ENCODE results near the gene SOBP.
"Not testable (repeated sequence)": the region's sequence is repeated elsewhere in the genome, so short reads cannot be mapped to it uniquely, and the experiment has no call there.

SOBP gene, protein sequence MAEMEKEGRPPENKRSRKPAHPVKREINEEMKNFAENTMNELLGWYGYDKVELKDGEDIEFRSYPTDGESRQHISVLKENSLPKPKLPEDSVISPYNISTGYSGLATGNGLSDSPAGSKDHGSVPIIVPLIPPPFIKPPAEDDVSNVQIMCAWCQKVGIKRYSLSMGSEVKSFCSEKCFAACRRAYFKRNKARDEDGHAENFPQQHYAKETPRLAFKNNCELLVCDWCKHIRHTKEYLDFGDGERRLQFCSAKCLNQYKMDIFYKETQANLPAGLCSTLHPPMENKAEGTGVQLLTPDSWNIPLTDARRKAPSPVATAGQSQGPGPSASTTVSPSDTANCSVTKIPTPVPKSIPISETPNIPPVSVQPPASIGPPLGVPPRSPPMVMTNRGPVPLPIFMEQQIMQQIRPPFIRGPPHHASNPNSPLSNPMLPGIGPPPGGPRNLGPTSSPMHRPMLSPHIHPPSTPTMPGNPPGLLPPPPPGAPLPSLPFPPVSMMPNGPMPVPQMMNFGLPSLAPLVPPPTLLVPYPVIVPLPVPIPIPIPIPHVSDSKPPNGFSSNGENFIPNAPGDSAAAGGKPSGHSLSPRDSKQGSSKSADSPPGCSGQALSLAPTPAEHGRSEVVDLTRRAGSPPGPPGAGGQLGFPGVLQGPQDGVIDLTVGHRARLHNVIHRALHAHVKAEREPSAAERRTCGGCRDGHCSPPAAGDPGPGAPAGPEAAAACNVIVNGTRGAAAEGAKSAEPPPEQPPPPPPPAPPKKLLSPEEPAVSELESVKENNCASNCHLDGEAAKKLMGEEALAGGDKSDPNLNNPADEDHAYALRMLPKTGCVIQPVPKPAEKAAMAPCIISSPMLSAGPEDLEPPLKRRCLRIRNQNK

DNA sequence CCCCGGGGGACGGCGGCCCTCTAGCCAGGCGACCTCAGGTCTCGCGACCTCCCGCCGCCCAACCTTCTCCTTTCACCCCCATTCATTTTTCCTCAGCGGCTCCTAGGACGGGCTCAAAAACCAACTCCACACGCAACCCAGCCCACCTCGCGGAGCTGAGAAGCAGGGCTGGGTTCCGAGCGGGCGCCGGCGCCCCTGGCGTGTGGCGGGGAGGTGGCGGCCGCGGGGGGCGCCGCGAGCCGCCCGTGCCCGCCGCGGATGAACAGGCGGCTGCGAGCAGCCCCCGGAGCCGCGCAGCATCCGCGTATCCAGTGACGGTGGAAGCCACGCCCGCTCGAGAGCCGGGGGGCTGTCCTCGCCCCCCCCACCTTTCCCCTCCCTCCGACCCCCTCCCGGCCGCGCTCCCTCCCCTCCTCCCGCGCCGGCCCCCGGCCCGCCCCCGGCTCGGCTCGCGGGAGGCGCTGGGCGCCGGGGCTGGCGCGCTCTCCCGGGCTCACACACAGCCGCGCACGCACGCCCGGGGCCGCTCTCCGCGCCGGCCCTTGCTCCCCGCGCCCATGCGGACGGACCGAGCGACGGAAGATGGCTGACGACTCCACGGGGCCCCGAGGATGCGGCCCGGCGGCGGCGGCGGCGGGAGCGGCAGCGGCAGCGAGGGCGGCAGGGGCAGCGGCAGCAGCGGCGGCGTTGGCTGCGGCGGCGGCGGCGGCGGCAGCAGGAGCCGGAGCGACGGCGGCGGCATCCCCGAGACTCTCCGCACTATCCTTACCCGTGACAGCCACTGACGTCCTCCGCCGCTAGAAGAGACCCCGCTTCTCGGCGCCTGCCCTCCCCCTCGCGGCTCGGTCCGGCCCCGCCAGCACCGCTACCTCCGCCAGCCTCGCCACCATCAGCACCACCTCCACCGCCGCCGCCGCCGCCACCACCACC lies at the start of gene SOBP:
Gene SOBP, plus strand, starts transcription at position 482 of the 930 bp plus-strand sequence. CDS start 500 bp downstream, outside the sequence.
- peak; percentile 54 for DNase-seq

DNA sequence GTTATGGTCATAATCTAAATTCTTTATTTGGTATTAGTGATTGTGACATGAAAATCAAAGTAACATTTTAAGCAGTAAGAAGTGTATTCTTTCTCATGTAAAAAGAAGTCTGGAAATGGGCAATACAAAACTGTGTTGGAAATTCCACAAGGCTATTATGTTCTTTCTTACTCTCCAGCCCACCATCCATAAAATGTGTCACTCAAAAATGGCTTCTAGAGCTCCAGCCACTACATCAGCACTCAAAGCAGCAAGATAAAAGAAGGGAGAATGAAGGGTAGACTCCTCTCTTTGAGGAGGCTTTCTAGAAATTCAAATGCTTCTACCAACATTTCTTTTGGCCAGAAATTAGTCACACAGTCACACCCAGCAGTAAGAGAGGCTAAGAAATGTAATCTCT lies 49.0 kb upstream of the SOBP start:
- no peak for DNase-seq

DNA sequence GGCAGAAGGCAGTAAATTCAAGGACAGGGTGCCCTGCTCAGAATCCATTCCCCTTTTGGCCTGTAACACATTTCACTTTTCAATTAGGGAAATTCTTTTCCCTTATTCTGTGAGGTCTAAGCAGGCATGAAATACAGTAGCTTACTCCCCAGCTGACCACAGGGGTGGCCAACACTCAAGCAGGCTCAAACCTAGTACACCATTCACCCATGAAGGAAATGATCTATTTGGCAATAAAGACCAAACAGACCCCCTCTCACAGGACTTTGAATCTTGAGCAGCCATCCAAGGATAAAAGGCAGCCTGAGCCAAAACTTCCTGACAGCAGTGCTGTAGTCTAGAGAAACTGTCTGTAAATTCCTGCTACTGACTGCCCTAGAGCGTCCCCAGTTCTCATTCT lies 48.2 kb upstream of the SOBP start:
- no peak for DNase-seq

DNA sequence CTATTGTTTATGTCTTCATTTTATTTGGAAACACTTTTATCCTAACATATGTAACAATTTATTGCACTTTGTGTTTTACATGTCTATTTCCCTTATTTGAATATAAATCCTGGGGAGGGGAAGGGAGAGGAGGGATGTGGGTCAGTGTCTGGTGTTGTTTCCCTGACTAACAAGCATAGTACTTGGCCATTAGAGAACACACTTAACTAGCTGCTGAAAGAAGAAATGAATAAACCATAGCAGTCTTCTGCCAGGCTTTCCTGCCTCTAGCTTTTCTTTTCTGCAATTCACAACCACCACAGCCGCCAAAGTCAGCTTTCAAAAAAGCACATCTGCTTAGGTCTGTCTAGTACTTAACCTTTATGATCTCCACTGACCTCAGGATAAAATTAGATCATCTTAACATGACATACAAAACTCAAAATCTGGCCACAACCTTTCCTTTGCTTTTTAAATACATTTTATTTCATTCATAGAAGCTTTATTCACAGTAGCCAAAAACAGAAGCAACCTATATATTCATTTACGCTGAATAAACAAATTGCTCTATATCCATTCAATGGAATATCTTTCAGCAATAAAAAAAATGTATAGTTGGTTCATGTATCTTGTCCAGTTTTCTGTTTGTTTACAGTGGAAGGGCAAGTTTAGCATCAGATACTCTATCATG lies 46.8 kb upstream of the SOBP start:
- no peak for DNase-seq

GRCh38 chr6:107443608-107444267 lies 46.2 kb upstream of the SOBP start:
- DNase-seq = no peak

DNA sequence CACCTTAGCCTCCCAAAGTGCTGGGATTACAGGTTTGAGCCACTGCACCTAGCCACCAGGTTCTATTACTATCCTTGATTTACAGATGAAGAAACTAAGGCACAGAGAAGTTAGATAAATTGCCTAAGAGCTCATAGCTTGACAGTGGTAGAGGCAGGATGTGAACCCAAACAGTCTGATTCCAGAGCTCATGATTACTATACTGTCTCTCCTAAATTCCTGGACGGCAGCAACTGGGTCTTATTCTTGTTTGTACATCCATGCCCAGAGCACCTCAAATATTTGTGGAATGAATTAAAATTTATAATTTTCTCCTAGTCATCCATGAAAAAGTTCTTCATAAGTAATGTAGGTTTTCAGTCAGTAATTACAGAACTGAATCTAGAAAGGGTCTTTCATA lies 45.6 kb upstream of the SOBP start:
- DNase-seq = no peak

- no peak for DNase-seq
These were observed 42.2 kb upstream of the SOBP start for GRCh38 chr6:107447663-107448216.

DNA sequence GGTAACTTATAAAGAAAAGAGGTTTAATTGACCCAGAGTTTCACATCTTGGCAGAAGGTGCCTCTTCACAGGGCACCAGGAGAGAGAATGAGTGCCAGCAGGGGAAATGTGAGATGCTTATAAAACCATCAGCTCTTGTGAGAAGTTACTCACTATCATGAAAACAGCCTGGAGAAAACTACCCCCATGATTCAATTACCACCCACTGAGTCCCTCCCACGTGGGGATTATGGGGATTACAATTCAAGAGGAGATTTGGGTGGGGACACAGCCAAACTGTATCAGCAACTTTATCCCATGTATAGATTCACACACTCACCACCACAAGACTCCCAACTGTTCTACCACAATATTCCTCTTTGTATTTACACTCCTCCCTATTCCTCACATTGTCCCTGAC lies 41.1 kb upstream of the SOBP start:
- DNase-seq = no peak

GRCh38 chr6:107458672-107459282 lies 31.1 kb upstream of the SOBP start:
- no peak for DNase-seq

DNA sequence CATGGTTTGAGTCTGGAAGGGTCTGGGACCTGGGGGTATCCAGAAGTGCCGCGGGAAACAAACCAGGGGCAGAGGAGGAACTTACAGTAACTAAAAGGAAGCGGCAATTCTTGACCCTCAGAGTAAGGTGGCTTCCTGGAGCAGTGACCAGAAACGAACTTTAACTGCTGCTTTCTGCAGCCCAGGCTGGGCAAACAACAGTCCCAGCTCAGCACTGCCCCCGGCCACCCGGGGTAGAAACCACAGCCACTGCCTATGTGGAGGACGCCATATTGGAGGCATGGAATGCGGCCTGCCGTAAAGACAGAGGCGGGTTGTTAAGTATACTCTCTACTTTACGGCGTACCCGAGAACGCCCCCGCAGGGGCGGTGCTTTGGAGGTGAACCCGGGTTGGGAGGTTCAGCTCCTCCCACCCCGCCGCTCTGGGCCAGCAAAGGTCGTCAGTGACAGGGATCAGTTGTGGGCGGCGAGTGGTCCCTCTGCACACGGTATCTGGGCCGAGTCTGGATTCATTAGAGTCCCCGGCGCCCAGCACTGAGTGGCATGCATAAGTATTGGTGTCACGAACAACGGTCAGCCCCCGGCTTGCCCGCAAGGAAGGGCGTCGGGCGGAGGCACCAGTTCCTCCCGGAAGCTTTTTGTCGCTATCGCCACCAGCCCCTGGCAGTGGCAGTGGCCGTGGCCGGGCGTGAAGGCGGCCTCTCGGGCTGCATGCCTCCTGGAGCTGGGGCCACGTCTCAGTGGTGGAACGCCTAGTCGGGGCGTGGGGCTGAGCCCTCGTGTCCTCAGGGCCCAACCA lies 30.4 kb upstream of the SOBP start, which contains the start of gene PDSS2:
Gene PDSS2, minus strand, starts transcription at position 282 of the 800 bp plus-strand sequence. Its CDS starts 279 bp downstream, at position 3.
- DNase-seq = peak; percentile 97

DNA sequence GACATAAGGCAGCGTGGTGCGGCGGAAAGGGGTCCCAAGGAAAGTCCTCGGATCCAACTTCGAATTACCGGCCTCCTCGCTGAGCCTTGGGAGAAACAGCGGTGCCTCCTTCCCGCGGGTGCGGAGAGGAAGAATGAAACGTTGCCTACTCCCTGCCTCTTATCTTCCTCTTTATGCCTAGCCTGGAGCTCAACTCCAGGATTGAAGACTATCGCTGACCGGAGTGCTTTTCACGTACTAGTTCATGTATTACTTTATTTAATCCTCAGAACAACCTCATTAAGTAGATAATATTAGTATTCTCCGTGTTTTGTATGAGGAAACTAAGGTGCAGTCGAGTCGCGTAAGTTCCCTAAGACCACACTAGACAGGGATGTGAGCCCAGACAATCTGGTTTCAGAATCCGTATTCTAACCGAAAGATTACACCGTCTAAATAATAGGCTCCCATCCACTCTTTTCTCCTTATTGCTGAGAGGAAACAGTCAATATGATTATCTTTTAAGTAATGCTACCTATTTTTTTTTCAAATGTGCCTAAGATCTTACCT lies 29.8 kb upstream of the SOBP start:
- no peak for DNase-seq

GRCh38 chr6:107466062-107466461 lies 23.9 kb upstream of the SOBP start:
- DNase-seq = no peak

GRCh38 chr6:107470364-107470763 lies 19.6 kb upstream of the SOBP start:
- DNase-seq = no peak

DNA sequence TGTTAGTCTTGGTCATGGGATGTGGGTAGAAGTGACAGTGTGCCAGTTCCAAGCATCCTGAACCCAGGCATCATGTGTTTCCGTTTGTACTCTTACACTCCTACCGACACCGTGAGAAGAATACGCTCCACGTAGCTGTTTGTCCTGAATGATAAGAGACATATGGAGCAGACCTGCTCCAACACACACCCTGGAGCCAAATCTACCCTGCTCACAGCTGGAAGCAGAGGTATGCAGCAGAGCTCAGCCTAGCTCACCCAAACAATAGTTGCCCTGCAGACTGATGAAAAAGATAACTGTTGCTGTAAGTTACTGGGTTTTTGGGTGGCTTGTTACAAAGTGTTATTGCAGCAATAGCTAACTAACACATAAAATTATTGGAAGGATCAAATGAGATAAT lies 16.3 kb upstream of the SOBP start:
- no peak for DNase-seq

DNA sequence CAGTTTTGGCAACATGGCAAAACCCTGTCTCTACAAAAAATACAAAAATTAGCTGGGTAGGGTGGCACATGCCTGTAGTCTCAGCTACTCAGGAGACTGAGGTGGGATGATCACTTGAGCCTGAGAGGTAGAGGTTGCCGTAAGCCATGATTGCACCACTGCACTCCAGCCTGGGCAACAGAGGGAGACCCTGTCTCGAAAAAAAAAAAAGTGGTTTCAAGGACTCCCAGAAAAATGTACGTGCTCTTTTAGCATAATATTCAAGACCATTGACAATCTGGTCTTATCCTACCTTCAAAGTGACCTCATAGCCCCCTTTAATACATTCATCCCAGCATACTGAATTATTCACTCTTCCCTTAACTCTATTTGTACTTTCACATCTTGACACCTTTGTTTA lies 14.6 kb upstream of the SOBP start:
- DNase-seq = not testable (repeated sequence)

DNA sequence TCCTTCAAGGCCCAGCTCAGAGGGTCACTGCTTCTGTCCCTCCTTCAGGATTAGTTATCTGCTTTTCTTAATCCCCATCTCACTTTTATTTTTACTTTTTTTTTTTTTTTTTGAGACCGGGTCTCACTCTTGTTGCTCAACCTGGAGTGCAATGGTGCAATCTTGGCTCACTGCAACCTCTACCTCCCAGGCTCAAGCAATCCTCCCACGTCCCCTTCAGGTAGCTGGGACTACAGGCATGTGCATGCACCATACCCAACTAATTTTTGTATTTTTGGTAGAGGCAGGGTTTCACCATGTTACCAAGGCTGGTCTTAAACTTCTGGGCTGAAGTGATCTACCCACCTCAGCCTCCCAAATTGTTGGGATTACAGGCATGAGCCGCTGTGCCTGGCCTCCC lies 14.1 kb upstream of the SOBP start:
- DNase-seq = not testable (repeated sequence)

GRCh38 chr6:107479089-107479690 lies 10.7 kb upstream of the SOBP start:
- no peak for DNase-seq

GRCh38 chr6:107485157-107485556 lies 4.8 kb upstream of the SOBP start:
- DNase-seq = no peak

Data from CD4-positive, alpha-beta T cell treated with Interleukin-15 for 1 hour (primary cell).